Measurements from ENCODE around the gene DRAXIN. TPM values are rescaled to one million over a fixed set of nuclear protein-coding genes. Genes with fewer than 3 reads are reported as not detected.

The DRAXIN gene
- total and polyA plus RNA-seq, 2 donors (not counting 3 experiments of a cell fraction or from before 2014, with no cell fraction given) = 0.44 to 3.2 TPM

GRCh38 chr1:11759791-11760190 is 68.3 kb downstream of the DRAXIN start:
- intact Hi-C loops (cut with micrococcal nuclease) = no loop called here
- POLR2A ChIA-PET = interaction anchor here (0.6 kb wide), 1 partner anchor 15 kb away, joined by 3 read pairs; no protein-coding TSS in a partner anchor

More at GRCh38 chr1:11759791-11760190, 68.3 kb downstream of the DRAXIN start:
- Histone ChIP-seq H2AFZ (ENCODE audit: low read depth, low read length) (no peak overlapping the region), H3K4me1 (ENCODE audit: control insufficient read depth, extremely low read depth, insufficient read depth, low read length) (no peaks in the 10 kb centered on the region), H3K27ac (ENCODE audit: insufficient read depth, low read depth, low read length) (no peak overlapping the region), H3K4me2 (ENCODE audit: insufficient read depth, low read length) (no peak overlapping the region), H3K9me1 (replicated peaks; ENCODE audit: control insufficient read depth, extremely low read depth, insufficient read depth, low read length) (no peaks in the 10 kb centered on the region), H3K9me3 (replicated peaks; ENCODE audit: control insufficient read depth, insufficient read depth, low read length) (no peaks in the 10 kb centered on the region), H3K9ac (replicated peaks; ENCODE audit: extremely low read depth, insufficient read depth, low read length) (no peak overlapping the region), H4K20me1 (replicated peaks; ENCODE audit: control insufficient read depth, extremely low read depth, insufficient read depth, low read length) (no peaks in the 10 kb centered on the region), H3K27me3 (ENCODE audit: control insufficient read depth in 2 of 2, insufficient read depth in 2 of 2, low read length in 2 of 2) (peaks cover 0 to 6% of the 10 kb centered on the region in 2 experiments), H3K4me3 (replicated peaks in 1 of 3; ENCODE audit: insufficient read depth in 1 of 3, low read depth in 1 of 3, low read length in 3 of 3) (no peak overlapping the region), H3K79me2 (ENCODE audit: control insufficient read depth, insufficient read depth, low read length) (no peaks in the 10 kb centered on the region), H3K36me3 (ENCODE audit: control insufficient read depth in 2 of 2, extremely low read depth in 1 of 2, insufficient read depth in 2 of 2, low read length in 2 of 2) (no peaks in the 10 kb centered on the region)
- TF ChIP-seq MAX (IDR thresholded peaks at IDR 0.05; ENCODE audit: insufficient read depth, insufficient read length) (no peak), POLR2AphosphoS5 (IDR thresholded peaks at IDR 0.05; ENCODE audit: insufficient read depth, low read depth, low read length) (no peak), GATA2 (IDR thresholded peaks at IDR 0.05; ENCODE audit: insufficient read depth, insufficient read length, low read depth, low read length) (no peak), CTCF (IDR thresholded peaks at IDR 0.05; ENCODE audit: extremely low read depth in 1 of 2, insufficient read depth in 1 of 2, low read depth in 1 of 2, low read length in 2 of 2) (no peak), JUN (IDR thresholded peaks at IDR 0.05; ENCODE audit: borderline replicate concordance, insufficient read depth, insufficient read length, low read depth) (no peak), POLR2A (IDR thresholded peaks at IDR 0.05; ENCODE audit: low read depth, low read length) (no peak), FOS (IDR thresholded peaks at IDR 0.05; ENCODE audit: borderline replicate concordance, insufficient read depth, low read length) (no peak), MYC (IDR thresholded peaks at IDR 0.05; ENCODE audit: low read depth, low read length) (no peak), EZH2 (IDR thresholded peaks at IDR 0.05; ENCODE audit: borderline replicate concordance, low read depth, low read length, severe bottlenecking) (no peak)
- no peak for FAIRE-seq
- CTCF ChIA-PET = interaction anchor here (1.0 kb wide), 1 partner anchor 12 kb away, joined by 3 read pairs; no protein-coding TSS in a partner anchor
- no peak for DNase-seq (ENCODE audit: low read depth, low spot score)
- dilution Hi-C loops (cut with MboI; ENCODE audit: extremely low pct_ligation_motif_present, low sequenced_read_pairs) = no loop called here
- no TSS peak for BruUV-seq (replicated peaks)
